UCSD-AML1 (cell line): ENCODE results near the gene KIF25.

ENCODE experiments used
- DNase-seq: peaks from one replicate; lab custom pipeline; 2025; ENCODE audit not compliant: unreplicated experiment; lab: John Stamatoyannopoulos, UW

The KIF25 gene

GRCh38 chr6:168049277-168049676 is 51.8 kb downstream of the KIF25 start:
- no peak for DNase-seq

GRCh38 chr6:168049706-168050224 is 52.3 kb downstream of the KIF25 start:
- no peak for DNase-seq

GRCh38 chr6:168050225-168050880 is 52.9 kb downstream of the KIF25 start:
- no peak for DNase-seq

GRCh38 chr6:168050881-168051586 is 53.6 kb downstream of the KIF25 start:
- DNase-seq = no peak

- DNase-seq = no peak
These were observed 54.2 kb downstream of the KIF25 start for GRCh38 chr6:168051648-168052047.

- DNase-seq = no peak
These were observed 54.9 kb downstream of the KIF25 start for GRCh38 chr6:168052291-168052891.

- DNase-seq = no peak
These were observed 55.9 kb downstream of the KIF25 start for GRCh38 chr6:168053086-168053956.

- DNase-seq = no peak
These were observed 56.5 kb downstream of the KIF25 start for GRCh38 chr6:168053957-168054471.

- no peak for DNase-seq
These were observed 57.5 kb downstream of the KIF25 start for GRCh38 chr6:168054765-168055560.

GRCh38 chr6:168055696-168056489 is 58.4 kb downstream of the KIF25 start:
- no peak for DNase-seq

- no peak for DNase-seq
These were observed 59.5 kb downstream of the KIF25 start for GRCh38 chr6:168056892-168057527.

GRCh38 chr6:168057836-168058235 is 60.4 kb downstream of the KIF25 start:
- no peak for DNase-seq

GRCh38 chr6:168058691-168059551 is 61.5 kb downstream of the KIF25 start:
- no peak for DNase-seq

- no peak for DNase-seq
These were observed 63.1 kb downstream of the KIF25 start for GRCh38 chr6:168060521-168060931.

- no peak for DNase-seq
These were observed 64.1 kb downstream of the KIF25 start for GRCh38 chr6:168061269-168062210.

- DNase-seq = no peak
These were observed 65.1 kb downstream of the KIF25 start for GRCh38 chr6:168062346-168063289.
